KOPT-K1 (cell line): ENCODE results near the gene SPRR2F.
"Not testable (repeated sequence)": the region's sequence is repeated elsewhere in the genome, so short reads cannot be mapped to it uniquely, and the experiment has no call there.

Source experiments
- H3K27ac ChIP-seq: fragments of 200-600 bp; sonication (generic); 2 replicates; pipeline ENCODE4 v1.5.1; 2016; ENCODE audit warnings: antibody characterized with exemption, mild to moderate bottlenecking, low read depth, low read length; ENCODE audit not compliant: poor library complexity, severe bottlenecking
- H3K36me3 ChIP-seq: fragments of 200-600 bp; sonication (generic); 2 replicates; pipeline ENCODE4 v1.5.1; 2017; ENCODE audit warnings: antibody characterized with exemption, mild to moderate bottlenecking, low read length, moderate library complexity; ENCODE audit not compliant: insufficient read depth
- H3K9me3 ChIP-seq: fragments of 200-600 bp; sonication (generic); 2 replicates; pipeline ENCODE4 v1.5.1; 2017; ENCODE audit warnings: antibody characterized with exemption, low read length, mild to moderate bottlenecking; ENCODE audit not compliant: insufficient read depth, poor library complexity, severe bottlenecking

The SPRR2F gene

GRCh38 chr1:153112454-153112853 lies 862 bp downstream of the SPRR2F start:
- not testable (repeated sequence) for H3K27ac ChIP-seq, H3K36me3 ChIP-seq, H3K9me3 ChIP-seq

- Histone ChIP-seq H3K36me3 (no peaks in the 10 kb centered on the region), H3K27ac (no peak overlapping the region), H3K9me3 (no peaks in the 10 kb centered on the region)
Measured at GRCh38 chr1:153100245-153100644, 13.1 kb downstream of the SPRR2F start.

- Histone ChIP-seq H3K27ac (no peak overlapping the region), H3K36me3 (no peaks in the 10 kb centered on the region), H3K9me3 (no peaks in the 10 kb centered on the region)
Measured at GRCh38 chr1:153099461-153100045, 13.8 kb downstream of the SPRR2F start.

- no peaks in the 10 kb centered on the region for H3K9me3 ChIP-seq
Measured at GRCh38 chr1:153095764-153096163, 17.6 kb downstream of the SPRR2F start.

GRCh38 chr1:153094426-153094825 lies 18.9 kb downstream of the SPRR2F start, which contains the start of gene SPRR2E:
Gene SPRR2E (minus strand): TSS chr1:153094526. CDS start chr1:153093751, 775 bp downstream.
- H3K9me3 ChIP-seq: no peaks in the 10 kb centered on the region
- H3K36me3 ChIP-seq: no peaks in the 10 kb centered on the region
- H3K27ac ChIP-seq: no peak within 1 kb of the TSS

More at GRCh38 chr1:153095764-153096163, 17.6 kb downstream of the SPRR2F start:
- Histone ChIP-seq H3K27ac (no peak overlapping the region), H3K36me3 (no peaks in the 10 kb centered on the region)

- Histone ChIP-seq H3K9me3 (no peaks in the 10 kb centered on the region), H3K36me3 (no peaks in the 10 kb centered on the region), H3K27ac (no peak overlapping the region)
Measured at GRCh38 chr1:153087652-153088051, 25.7 kb downstream of the SPRR2F start.

GRCh38 chr1:153081736-153082135 lies 31.6 kb downstream of the SPRR2F start:
- Histone ChIP-seq H3K36me3 (no peaks in the 10 kb centered on the region), H3K9me3 (no peaks in the 10 kb centered on the region)

GRCh38 chr1:153072806-153073726 lies 40.2 kb downstream of the SPRR2F start:
- Histone ChIP-seq H3K27ac (no peak overlapping the region), H3K9me3 (no peaks in the 10 kb centered on the region), H3K36me3 (no peaks in the 10 kb centered on the region)

More at GRCh38 chr1:153081736-153082135, 31.6 kb downstream of the SPRR2F start:
- H3K27ac ChIP-seq: no peak overlapping the region

- Histone ChIP-seq H3K9me3 (no peaks in the 10 kb centered on the region), H3K36me3 (no peaks in the 10 kb centered on the region)
Measured at GRCh38 chr1:153071511-153071910, 41.8 kb downstream of the SPRR2F start, which contains the start of gene SPRR2B. Gene SPRR2B (minus strand): TSS chr1:153071611. CDS start chr1:153070839, 772 bp downstream.

GRCh38 chr1:153070243-153070642 lies 43.1 kb downstream of the SPRR2F start:
- no peak overlapping the region for H3K27ac ChIP-seq
- H3K36me3 ChIP-seq: no peaks in the 10 kb centered on the region
- H3K9me3 ChIP-seq: no peaks in the 10 kb centered on the region

More at GRCh38 chr1:153071511-153071910, 41.8 kb downstream of the SPRR2F start, which contains the start of gene SPRR2B:
- H3K27ac ChIP-seq: no peak within 1 kb of the TSS
